Osteoblast (primary cell): ENCODE results near the gene WIPF2. TPM values are rescaled to one million over a fixed set of nuclear protein-coding genes. Genes with fewer than 3 reads are reported as not detected.
"Not testable (repeated sequence)": the region's sequence is repeated elsewhere in the genome, so short reads cannot be mapped to it uniquely, and the experiment has no call there.

Experiments
- DNase-seq: peaks from one replicate; pipeline ENCODE4 v3.0.0; 2011; ENCODE audit warnings: low spot score, mixed read lengths; ENCODE audit not compliant: insufficient read length; ENCODE audit errors: missing footprints
- H2AFZ ChIP-seq: 2 replicates; pipeline ENCODE4 v1.6.0; 2011; ENCODE audit warnings: mild to moderate bottlenecking, low read length
- H3K27ac ChIP-seq: 2 replicates; pipeline ENCODE4 v1.5.1; 2011; ENCODE audit warnings: mild to moderate bottlenecking, low read depth, low read length, moderate library complexity
- H3K27me3 ChIP-seq: 2 replicates; pipeline ENCODE4 v1.6.0; 2012; ENCODE audit warnings: mild to moderate bottlenecking, control low read depth, inconsistent platforms, low read length, moderate library complexity; ENCODE audit not compliant: insufficient read depth
- H3K36me3 ChIP-seq: 2 replicates; pipeline ENCODE4 v1.5.1; 2011; ENCODE audit warnings: mild to moderate bottlenecking, low read length, control low read depth, moderate library complexity; ENCODE audit not compliant: insufficient read depth
- H3K4me1 ChIP-seq: 2 replicates; pipeline ENCODE4 v1.5.1; 2011; ENCODE audit warnings: mild to moderate bottlenecking, low read length, control low read depth, moderate library complexity; ENCODE audit not compliant: insufficient read depth
- H3K4me2 ChIP-seq: 2 replicates; pipeline ENCODE4 v1.6.0; 2011; ENCODE audit warnings: mild to moderate bottlenecking, low read length; ENCODE audit not compliant: insufficient read depth
- H3K4me3 ChIP-seq: fragments of 200-600 bp; sonication (generic); 3 replicates; pipeline ENCODE4 v1.5.1; 2012; ENCODE audit warnings: mild to moderate bottlenecking, low read length, inconsistent platforms; ENCODE audit not compliant: insufficient read depth
- H3K79me2 ChIP-seq: 2 replicates; pipeline ENCODE4 v1.6.0; 2012; ENCODE audit warnings: mild to moderate bottlenecking, low read length, control low read depth, inconsistent platforms; ENCODE audit not compliant: insufficient read depth
- H3K9me3 ChIP-seq: 2 replicates; pipeline ENCODE4 v1.5.1; 2011; ENCODE audit warnings: low read depth, low read length, control low read depth
- H4K20me1 ChIP-seq: 2 replicates; pipeline ENCODE4 v1.6.0; 2012; ENCODE audit warnings: mild to moderate bottlenecking, low read length, control low read depth; ENCODE audit not compliant: insufficient read depth
- total RNA-seq: library from RNA; depleted of rRNA; stranded (reverse); fragments of >200 nt; gene quantifications from 2 replicates; pipeline ENCODE4 v1.2.3, GENCODE V29; 2012
- TF ChIP-seq, protein P1 (sequence below): IDR thresholded peaks from 2 replicates; pipeline ENCODE4 v1.5.1; 2011; ENCODE audit warnings: mild to moderate bottlenecking, low read depth, low read length, moderate library complexity; ENCODE audit errors: extremely low read depth

Gene WIPF2
- total RNA-seq, 1 donor, result 8.0 TPM

DNA sequence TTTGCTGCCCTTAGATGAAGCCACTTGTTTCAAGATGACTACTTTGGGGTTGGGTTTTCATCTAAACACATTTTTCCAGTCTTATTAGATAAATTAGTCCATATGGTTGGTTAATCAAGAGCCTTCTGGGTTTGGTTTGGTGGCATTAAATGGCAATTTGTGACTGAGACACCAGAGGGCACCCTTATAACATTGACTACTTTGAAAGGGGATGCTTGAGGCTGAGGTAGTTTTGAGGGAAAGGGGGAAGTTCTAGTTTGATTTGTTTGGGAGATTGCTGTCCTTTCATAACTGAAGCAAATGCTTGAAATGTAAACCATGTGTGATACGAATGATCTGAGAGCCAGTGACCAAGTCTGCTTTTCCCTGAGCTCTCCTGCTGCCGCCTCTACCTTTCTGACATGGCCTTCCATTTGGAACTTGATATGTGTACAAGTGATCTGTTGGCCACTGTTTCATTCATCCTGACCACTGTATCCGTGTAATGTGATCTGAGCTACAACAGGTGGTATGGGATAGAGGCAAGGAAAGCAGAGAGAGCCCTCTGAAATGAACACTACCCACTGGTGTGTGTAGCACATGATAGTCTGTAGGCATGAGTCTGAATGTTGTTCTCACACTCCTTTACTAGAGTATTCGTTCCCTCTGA, 84.0 kb downstream of the WIPF2 start:
- H3K27ac ChIP-seq, result peak overlapping the region; percentile 94
- peak; percentile 78 for DNase-seq
- H3K79me2 ChIP-seq, result no peaks in the 10 kb centered on the region
- H3K4me2 ChIP-seq, result peak overlapping the region; percentile 70
- no peak overlapping the region for H3K4me3 ChIP-seq
- H4K20me1 ChIP-seq, result no peaks in the 10 kb centered on the region
- H3K36me3 ChIP-seq, result peaks cover 10% of the 10 kb centered on the region
- H3K4me1 ChIP-seq, result peaks cover 49% of the 10 kb centered on the region
- TF ChIP-seq, protein P1, sequence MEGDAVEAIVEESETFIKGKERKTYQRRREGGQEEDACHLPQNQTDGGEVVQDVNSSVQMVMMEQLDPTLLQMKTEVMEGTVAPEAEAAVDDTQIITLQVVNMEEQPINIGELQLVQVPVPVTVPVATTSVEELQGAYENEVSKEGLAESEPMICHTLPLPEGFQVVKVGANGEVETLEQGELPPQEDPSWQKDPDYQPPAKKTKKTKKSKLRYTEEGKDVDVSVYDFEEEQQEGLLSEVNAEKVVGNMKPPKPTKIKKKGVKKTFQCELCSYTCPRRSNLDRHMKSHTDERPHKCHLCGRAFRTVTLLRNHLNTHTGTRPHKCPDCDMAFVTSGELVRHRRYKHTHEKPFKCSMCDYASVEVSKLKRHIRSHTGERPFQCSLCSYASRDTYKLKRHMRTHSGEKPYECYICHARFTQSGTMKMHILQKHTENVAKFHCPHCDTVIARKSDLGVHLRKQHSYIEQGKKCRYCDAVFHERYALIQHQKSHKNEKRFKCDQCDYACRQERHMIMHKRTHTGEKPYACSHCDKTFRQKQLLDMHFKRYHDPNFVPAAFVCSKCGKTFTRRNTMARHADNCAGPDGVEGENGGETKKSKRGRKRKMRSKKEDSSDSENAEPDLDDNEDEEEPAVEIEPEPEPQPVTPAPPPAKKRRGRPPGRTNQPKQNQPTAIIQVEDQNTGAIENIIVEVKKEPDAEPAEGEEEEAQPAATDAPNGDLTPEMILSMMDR, result peak; percentile 85
- no peaks in the 10 kb centered on the region for H3K27me3 ChIP-seq
- no peak overlapping the region for H2AFZ ChIP-seq
- H3K9me3 ChIP-seq, result no peaks in the 10 kb centered on the region

DNA sequence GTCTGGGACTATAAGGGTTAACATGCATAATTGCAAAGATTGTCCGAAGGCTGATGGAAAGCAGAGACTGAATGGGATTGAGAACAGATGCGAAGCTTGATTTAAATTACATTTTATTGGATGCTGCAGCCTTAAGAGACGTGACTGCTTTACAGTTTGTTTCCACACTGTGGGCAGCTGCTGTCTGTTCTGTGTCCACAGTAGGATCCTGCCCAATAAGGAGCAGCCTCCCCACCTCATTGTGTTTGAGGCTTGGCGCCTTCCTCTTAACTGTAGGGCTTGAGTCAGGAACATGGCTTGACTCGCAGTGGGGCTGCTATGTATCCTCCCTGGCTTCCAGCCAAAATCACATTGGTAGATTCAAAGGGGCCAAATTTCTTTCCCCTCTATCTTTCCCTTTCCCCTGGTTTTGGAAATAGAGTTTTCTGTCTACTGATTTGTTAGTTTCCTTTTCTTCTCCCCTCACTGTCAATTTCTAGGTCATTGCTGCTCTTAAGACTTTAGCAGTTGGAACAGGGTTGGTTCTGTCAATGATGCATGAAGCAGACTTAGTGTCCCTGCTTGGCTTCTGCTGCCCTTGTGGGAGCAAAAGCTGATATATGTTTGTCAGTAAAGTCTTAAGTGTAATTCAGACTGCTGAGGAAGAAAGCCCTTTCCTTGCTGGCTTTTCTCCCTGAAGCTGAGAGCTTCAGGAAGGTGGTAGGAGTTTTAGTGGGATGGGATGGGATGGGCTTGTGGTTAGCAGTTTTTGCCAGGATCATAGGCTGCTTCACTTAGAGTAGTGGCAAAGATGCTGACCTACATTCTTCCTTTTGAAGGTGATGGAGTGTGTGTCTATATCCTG, 84.8 kb downstream of the WIPF2 start:
- H3K4me1 ChIP-seq, result peaks cover 48% of the 10 kb centered on the region
- no peak overlapping the region for H2AFZ ChIP-seq
- peak; percentile 73 for DNase-seq
- no peaks in the 10 kb centered on the region for H3K9me3 ChIP-seq
- no peaks in the 10 kb centered on the region for H3K27me3 ChIP-seq
- peaks cover 10% of the 10 kb centered on the region for H3K36me3 ChIP-seq
- H3K4me3 ChIP-seq, result no peak overlapping the region
- H3K79me2 ChIP-seq, result no peaks in the 10 kb centered on the region
- no peaks in the 10 kb centered on the region for H4K20me1 ChIP-seq
- peak overlapping the region; percentile 70 for H3K4me2 ChIP-seq
- H3K27ac ChIP-seq, result peak overlapping the region; percentile 94
- TF ChIP-seq, protein P1, result no peak

DNA sequence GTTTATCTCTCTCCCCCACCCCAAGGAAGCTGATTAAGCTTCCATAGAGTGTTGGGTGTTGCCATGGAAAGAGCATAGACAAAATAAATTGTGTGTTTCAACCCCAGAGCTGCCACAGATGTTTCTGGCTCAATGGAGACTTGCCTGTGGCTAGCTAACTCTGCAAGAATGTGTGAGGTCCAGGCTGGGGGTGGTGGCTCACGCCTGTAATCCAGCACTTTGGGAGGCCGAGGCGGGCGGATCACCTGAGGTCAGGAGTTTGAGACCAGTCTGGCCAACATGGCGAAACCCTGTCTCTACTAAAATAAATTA, 85.4 kb downstream of the WIPF2 start:
- peak overlapping the region; percentile 94 for H3K27ac ChIP-seq
- H4K20me1 ChIP-seq, H3K4me3 ChIP-seq, H2AFZ ChIP-seq, H3K9me3 ChIP-seq, H3K27me3 ChIP-seq, H3K79me2 ChIP-seq: not testable (repeated sequence)
- peak; percentile 54 for DNase-seq
- H3K4me1 ChIP-seq, result peaks cover 53% of the 10 kb centered on the region
- peak overlapping the region; percentile 70 for H3K4me2 ChIP-seq
- peaks cover 10% of the 10 kb centered on the region for H3K36me3 ChIP-seq

DNA sequence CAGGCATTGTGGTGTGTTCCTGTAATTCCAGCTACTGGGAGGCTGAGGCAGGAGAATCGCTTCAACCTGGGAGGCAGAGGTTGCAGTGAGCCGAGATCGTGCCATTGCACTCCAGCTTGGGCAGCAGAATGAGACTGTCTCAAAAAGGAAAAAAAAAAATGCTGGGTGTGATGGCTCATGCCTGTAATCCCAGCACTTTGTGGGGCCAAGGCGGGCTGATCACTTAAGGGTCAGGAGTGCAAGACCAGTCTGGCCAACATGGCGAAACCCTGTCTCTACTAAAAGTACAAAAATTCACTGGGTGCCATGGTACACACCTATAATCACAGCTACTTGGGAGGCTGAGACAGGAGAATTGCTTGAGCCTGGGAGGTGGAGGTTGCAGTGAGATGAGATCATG, 85.8 kb downstream of the WIPF2 start:
- H3K4me1 ChIP-seq, result peaks cover 53% of the 10 kb centered on the region
- not testable (repeated sequence) for H3K4me3 ChIP-seq, H3K4me2 ChIP-seq, H3K27me3 ChIP-seq, DNase-seq, H4K20me1 ChIP-seq, H3K9me3 ChIP-seq, H3K79me2 ChIP-seq, H2AFZ ChIP-seq
- peak overlapping the region; percentile 94 for H3K27ac ChIP-seq
- peaks cover 10% of the 10 kb centered on the region for H3K36me3 ChIP-seq

DNA sequence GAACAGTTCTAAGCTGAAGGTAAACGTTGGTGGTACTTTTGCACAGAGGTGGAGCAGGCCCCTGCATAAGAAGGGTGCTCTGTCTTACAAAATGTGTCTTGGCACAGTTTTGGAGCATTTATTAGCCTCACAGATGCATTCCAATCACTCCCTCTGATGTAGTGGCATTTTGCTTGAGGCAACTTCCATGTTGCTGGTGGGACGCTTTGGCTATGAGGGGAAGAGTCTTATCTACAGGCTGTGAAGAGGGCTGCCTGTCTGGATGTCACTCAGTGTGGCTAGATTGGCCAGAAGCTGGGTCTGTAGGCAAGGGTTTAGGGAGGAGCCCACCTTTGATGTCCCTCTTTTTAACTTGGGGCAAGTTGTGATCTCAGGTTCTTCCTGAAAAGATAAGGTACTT, 87.3 kb downstream of the WIPF2 start:
- TF ChIP-seq, protein P1, result no peak
- no peaks in the 10 kb centered on the region for H4K20me1 ChIP-seq
- peak overlapping the region; percentile 46 for H3K4me2 ChIP-seq
- peaks cover 57% of the 10 kb centered on the region for H3K4me1 ChIP-seq
- H3K27me3 ChIP-seq, result no peaks in the 10 kb centered on the region
- peak overlapping the region; percentile 69 for H3K27ac ChIP-seq
- H3K79me2 ChIP-seq, result no peaks in the 10 kb centered on the region
- no peak overlapping the region for H2AFZ ChIP-seq
- no peak for DNase-seq
- peaks cover 7% of the 10 kb centered on the region for H3K36me3 ChIP-seq
- no peaks in the 10 kb centered on the region for H3K9me3 ChIP-seq
- no peak overlapping the region for H3K4me3 ChIP-seq
